ENCODE measurements around the gene CALML4.

- TF ChIP-seq, protein P1, sequence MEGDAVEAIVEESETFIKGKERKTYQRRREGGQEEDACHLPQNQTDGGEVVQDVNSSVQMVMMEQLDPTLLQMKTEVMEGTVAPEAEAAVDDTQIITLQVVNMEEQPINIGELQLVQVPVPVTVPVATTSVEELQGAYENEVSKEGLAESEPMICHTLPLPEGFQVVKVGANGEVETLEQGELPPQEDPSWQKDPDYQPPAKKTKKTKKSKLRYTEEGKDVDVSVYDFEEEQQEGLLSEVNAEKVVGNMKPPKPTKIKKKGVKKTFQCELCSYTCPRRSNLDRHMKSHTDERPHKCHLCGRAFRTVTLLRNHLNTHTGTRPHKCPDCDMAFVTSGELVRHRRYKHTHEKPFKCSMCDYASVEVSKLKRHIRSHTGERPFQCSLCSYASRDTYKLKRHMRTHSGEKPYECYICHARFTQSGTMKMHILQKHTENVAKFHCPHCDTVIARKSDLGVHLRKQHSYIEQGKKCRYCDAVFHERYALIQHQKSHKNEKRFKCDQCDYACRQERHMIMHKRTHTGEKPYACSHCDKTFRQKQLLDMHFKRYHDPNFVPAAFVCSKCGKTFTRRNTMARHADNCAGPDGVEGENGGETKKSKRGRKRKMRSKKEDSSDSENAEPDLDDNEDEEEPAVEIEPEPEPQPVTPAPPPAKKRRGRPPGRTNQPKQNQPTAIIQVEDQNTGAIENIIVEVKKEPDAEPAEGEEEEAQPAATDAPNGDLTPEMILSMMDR (IDR thresholded peaks at IDR 0.05), result no peak
- TF ChIP-seq POLR2A (IDR thresholded peaks at IDR 0.05), result no peak
Measured at GRCh38 chr15:68197170-68197492, 8.0 kb downstream of the CALML4 start.
